ENCODE data around the gene CCDC80.

DNA sequence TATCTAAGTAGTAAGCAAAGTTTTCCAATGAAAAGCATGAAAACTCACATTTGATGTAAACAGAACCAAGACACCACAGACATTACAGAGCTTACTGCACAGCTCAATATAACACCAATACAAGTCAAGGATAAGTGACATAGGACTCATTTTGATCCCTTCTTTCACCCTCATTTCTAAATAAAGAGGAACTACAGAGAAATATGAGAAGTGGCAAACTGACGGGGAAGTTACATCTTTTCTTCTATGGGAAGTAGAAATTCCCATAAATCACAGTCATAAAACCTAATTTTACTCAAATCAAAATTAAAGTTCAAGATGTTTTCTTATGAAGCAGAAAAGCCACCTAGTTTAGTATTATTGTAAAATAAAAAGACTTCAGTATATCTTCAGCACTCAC lies 83.0 kb downstream of the CCDC80 start:
- no peak for TF ChIP-seq RAD21 (IDR thresholded peaks at IDR 0.05; ENCODE audit: low read depth)
- no peak for TF ChIP-seq EGR1 (IDR thresholded peaks at IDR 0.05)
- TF ChIP-seq, protein P1, sequence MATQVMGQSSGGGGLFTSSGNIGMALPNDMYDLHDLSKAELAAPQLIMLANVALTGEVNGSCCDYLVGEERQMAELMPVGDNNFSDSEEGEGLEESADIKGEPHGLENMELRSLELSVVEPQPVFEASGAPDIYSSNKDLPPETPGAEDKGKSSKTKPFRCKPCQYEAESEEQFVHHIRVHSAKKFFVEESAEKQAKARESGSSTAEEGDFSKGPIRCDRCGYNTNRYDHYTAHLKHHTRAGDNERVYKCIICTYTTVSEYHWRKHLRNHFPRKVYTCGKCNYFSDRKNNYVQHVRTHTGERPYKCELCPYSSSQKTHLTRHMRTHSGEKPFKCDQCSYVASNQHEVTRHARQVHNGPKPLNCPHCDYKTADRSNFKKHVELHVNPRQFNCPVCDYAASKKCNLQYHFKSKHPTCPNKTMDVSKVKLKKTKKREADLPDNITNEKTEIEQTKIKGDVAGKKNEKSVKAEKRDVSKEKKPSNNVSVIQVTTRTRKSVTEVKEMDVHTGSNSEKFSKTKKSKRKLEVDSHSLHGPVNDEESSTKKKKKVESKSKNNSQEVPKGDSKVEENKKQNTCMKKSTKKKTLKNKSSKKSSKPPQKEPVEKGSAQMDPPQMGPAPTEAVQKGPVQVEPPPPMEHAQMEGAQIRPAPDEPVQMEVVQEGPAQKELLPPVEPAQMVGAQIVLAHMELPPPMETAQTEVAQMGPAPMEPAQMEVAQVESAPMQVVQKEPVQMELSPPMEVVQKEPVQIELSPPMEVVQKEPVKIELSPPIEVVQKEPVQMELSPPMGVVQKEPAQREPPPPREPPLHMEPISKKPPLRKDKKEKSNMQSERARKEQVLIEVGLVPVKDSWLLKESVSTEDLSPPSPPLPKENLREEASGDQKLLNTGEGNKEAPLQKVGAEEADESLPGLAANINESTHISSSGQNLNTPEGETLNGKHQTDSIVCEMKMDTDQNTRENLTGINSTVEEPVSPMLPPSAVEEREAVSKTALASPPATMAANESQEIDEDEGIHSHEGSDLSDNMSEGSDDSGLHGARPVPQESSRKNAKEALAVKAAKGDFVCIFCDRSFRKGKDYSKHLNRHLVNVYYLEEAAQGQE (IDR thresholded peaks at IDR 0.05; ENCODE audit: low read depth), result no peak
- TF ChIP-seq, protein P2, sequence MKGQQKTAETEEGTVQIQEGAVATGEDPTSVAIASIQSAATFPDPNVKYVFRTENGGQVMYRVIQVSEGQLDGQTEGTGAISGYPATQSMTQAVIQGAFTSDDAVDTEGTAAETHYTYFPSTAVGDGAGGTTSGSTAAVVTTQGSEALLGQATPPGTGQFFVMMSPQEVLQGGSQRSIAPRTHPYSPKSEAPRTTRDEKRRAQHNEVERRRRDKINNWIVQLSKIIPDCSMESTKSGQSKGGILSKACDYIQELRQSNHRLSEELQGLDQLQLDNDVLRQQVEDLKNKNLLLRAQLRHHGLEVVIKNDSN (IDR thresholded peaks at IDR 0.05), result no peak
- no peak for TF ChIP-seq NFIC (IDR thresholded peaks at IDR 0.05)
- no peak for TF ChIP-seq EP300 (IDR thresholded peaks at IDR 0.05; ENCODE audit: borderline replicate concordance)
- TF ChIP-seq, protein P3, sequence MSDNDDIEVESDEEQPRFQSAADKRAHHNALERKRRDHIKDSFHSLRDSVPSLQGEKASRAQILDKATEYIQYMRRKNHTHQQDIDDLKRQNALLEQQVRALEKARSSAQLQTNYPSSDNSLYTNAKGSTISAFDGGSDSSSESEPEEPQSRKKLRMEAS (IDR thresholded peaks at IDR 0.05), result no peak
- no peak for TF ChIP-seq ZBTB7A (IDR thresholded peaks at IDR 0.05; ENCODE audit: low read depth)
- TF ChIP-seq TAF1 (IDR thresholded peaks at IDR 0.05; ENCODE audit: low read depth), result no peak
- TF ChIP-seq TCF12 (IDR thresholded peaks at IDR 0.05; ENCODE audit: low read depth), result no peak
- TF ChIP-seq CEBPB (IDR thresholded peaks at IDR 0.05), result no peak
- no peak for TF ChIP-seq TEAD4 (IDR thresholded peaks at IDR 0.05)
- TF ChIP-seq YY1 (IDR thresholded peaks at IDR 0.05; ENCODE audit: low read depth), result no peak
- TF ChIP-seq FOXM1 (IDR thresholded peaks at IDR 0.05; ENCODE audit: borderline replicate concordance, low read depth), result no peak
